NCI-H460 (cell line): ENCODE results near the gene PSMB3. TPM values are rescaled to one million over a fixed set of nuclear protein-coding genes. Genes with fewer than 3 reads are reported as not detected.
"Not testable (repeated sequence)": the region's sequence is repeated elsewhere in the genome, so short reads cannot be mapped to it uniquely, and the experiment has no call there.

Experiments used
- DNase-seq: peaks from one replicate; pipeline ENCODE4 v3.0.0-alpha.2; 2016; ENCODE audit warnings: low read depth; ENCODE audit errors: extremely low read depth
- total RNA-seq: library from RNA; depleted of rRNA; stranded (reverse); fragments of >200 nt; shearing (Covaris generic); gene quantifications from 2 replicates; pipeline ENCODE4 v1.2.3, GENCODE V29; 2014

The PSMB3 gene
- total RNA-seq, 1 experiment from 2014 or later: 232 TPM

DNA sequence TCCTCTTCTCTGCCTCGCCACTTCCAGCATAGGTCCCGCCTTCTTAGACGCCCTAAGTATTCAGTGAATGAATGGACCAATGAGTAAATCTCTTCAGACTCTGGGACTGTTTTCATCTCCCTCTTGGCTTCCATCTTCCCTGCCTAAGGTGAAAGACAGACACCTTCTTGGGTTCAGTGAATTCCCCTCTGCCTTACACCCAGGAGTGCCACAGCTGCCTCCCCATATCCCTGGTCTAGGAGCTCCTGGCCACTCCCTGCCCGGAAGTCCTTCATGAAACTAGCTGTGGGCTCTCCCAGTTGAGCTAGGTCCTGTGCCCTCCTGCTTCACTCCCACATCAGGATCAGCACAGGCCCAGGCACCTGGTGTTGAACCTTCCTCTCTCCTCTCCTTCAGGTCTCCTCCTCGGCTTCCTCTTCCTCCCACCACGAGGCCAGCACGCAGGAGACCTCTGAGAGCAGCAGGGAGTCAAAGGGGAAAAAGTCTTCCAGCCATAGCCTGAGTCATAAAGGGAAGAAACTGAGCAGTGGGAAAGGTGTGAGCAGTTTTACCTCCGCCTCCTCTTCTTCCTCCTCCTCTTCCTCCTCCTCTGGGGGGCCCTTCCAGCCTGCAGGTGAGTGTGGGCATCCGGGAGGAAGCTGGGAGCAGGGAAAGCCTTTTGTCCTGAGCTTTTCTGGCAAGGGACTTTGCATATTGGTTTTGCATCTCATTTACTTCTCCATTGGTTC lies 37.2 kb upstream of the PSMB3 start:
- no peak for DNase-seq

DNA sequence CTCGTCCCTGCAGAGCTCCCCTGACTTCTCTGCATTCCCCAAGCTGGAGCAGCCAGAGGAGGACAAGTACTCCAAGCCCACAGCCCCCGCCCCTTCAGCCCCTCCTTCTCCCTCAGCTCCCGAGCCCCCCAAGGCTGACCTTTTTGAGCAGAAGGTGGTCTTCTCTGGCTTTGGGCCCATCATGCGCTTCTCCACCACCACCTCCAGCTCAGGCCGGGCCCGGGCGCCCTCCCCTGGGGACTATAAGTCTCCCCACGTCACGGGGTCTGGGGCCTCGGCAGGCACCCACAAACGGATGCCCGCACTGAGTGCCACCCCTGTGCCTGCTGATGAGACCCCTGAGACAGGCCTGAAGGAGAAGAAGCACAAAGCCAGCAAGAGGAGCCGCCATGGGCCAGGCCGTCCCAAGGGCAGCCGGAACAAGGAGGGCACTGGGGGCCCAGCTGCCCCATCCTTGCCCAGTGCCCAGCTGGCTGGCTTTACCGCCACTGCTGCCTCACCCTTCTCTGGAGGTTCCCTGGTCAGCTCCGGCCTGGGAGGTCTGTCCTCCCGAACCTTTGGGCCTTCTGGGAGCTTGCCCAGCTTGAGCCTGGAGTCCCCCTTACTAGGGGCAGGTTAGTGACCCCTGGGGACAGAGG lies 36.1 kb upstream of the PSMB3 start:
- DNase-seq: no peak

DNA sequence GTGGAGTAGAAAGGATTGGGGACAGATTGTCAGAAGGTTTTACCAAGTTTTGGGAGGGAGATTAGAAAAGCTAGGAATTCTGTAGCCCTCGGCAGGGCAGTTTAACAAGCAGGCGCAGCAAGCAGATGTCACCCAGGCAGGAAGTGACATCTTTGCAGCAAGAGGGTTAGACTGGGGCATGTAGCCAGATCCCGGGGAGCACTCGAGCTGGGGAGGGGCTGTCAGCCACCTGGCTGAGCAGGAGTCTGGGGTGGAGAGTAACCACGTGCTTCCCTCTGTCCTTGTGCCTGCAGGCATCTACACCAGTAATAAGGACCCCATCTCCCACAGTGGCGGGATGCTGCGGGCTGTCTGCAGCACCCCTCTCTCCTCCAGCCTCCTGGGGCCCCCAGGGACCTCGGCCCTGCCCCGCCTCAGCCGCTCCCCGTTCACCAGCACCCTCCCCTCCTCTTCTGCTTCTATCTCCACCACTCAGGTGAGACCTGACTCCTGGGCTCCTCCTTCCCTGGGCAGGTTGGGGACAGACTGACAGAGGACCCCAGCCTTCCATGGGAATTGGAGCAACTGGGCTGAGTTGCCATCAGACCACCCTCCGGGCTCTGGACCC lies 35.3 kb upstream of the PSMB3 start:
- no peak for DNase-seq

DNA sequence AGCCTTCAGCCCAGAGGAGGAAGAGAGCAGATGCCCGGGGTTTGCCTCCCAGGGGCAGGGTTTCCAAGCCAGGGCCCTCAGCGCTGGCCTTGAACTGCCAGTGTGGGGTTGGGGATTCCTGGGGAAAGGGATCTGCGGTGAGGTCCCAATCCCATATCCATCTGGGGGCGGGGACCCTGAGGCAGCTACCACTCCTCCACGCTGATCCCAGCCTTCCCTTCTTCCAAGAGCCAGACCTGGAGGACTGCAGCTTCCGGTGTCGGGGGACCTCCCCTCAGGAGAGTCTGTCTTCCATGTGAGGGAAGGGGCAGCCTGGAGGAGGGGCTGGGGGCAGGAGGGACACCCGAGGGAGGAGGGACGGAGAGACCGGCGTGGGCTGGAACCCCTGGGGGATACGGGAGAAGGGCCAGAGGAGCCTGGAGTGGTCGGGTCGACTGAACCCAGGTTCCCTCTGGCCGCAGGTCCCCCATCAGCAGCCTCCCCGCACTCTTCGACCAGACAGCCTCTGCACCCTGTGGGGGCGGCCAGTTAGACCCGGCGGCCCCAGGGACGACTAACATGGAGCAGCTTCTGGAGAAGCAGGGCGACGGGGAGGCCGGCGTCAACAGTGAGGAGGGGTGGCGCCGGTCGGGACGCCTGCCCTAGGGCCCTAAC lies 33.1 kb upstream of the PSMB3 start:
- no peak for DNase-seq

DNA sequence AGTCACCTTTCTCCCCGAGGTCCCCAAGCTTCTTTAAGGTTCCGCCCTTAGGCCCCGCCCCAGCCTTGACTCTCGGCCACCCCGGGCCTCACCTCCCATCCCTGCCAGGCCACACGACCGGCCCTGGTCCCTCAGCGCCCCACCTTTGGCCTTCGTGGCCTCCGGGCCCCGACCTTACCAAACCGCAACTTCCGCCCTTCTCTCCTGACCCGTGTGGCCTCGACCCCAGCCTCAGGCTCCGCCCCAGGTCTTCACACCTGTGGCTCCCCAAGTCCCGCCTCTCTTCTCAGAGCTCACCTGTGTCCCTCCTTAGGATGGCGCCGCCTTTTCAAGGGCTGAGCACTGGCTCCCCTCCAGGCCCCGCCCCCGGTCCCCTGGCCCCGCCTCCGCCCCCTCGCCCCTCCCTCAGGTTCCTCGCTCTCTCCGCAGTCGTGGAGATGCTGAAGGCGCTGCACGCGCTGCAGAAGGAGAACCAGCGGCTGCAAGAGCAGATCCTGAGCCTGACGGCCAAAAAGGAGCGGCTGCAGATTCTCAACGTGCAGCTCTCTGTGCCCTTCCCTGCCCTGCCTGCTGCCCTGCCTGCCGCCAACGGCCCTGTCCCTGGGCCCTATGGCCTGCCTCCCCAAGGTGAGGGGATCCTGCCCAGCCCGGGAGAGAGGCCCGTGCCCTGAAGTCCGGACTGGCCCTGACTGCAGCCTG lies 32.4 kb upstream of the PSMB3 start:
- no peak for DNase-seq

DNA sequence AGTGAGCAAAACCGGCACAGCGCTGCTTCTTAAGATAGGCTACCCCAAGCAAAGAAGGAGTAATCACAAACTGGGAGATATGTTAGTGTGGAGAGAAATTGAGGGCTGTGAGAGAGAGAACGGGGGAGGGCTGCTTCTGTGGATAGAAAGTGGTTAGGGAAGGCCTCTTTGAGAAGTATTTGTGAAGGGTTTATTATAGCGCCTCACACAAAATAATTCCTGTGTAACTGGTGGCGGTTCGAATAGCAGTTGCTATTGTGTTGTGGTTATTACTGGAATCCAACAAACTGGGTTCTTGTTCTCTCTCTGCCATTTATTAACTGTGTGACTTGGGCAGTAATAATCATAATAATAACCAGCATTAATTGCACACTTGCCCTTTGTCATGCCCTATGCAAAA lies 31.6 kb upstream of the PSMB3 start:
- no peak for DNase-seq

DNA sequence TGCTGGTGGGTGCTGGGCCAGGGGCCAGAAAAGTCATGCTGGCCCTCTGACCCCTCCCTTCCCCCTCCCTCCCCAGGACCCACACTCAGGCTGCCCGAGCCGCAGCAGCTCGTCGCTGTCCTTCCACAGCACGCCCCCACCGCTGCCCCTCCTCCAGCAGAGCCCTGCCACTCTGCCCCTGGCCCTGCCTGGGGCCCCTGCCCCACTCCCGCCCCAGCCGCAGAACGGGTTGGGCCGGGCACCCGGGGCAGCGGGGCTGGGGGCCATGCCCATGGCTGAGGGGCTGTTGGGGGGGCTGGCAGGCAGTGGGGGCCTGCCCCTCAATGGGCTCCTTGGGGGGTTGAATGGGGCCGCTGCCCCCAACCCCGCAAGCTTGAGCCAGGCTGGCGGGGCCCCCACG lies 30.7 kb upstream of the PSMB3 start:
- DNase-seq: no peak

DNA sequence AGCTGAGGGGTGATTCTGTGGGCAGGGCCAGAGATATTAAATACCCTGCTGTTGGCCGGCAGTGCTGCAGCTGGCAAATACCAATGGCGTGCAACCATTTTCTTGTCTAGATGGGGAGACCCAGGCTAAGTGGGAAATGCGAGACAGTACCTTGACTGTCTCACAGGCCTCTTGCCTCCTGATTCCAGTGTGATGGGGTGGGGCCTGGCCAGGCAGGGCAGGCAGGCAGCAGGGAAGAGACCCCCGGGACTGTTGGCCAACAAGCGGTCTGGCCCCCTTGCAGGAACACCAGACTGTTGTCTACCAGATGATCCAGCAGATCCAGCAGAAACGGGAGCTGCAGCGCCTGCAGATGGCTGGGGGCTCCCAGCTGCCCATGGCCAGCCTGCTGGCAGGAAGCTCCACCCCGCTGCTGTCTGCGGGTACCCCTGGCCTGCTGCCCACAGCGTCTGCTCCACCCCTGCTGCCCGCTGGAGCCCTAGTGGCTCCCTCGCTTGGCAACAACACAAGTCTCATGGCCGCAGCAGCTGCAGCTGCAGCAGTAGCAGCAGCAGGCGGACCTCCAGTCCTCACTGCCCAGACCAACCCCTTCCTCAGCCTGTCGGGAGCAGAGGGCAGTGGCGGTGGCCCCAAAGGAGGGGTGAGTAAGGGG lies 28.1 kb upstream of the PSMB3 start:
- no peak for DNase-seq

DNA sequence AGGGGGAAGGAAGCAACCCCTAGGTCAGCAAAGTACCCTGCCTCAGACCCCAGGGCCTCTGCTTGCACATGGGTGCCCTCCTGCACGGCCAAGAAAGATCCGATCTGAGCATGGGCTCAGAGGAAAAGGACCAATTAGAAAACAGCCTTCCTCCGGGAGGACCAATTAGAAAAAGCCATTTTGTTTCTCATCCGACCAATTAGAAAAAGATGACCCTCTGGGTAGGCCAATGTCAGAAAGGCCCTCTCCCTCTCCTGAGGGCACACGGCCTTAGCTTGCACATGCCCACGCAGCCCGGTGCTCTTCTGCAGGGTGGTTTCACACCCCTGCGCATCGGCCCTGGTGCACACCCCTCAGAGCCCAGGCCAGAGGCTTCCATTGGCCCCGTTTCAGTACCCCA lies 27.5 kb upstream of the PSMB3 start:
- DNase-seq: no peak

DNA sequence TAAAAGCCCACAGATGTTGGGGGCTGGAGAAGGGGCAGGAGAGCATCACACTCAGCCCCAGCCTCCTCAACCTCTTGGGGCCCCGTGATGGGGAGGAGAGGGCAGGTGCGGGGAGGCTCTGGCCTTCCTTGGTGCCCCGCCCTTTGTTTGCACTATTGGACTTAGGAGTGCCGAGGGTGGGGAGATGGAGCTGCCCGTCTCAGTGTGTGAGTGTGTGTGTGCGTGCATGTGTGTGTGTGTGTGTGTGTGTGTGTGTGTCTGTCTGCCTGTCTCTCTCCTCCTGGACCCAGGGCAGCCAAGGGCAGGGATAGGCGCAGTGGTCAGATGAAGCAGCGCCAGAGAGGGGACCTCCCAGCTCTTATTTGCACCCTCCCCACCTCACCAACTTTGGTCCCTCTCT lies 26.4 kb upstream of the PSMB3 start:
- not testable (repeated sequence) for DNase-seq

DNA sequence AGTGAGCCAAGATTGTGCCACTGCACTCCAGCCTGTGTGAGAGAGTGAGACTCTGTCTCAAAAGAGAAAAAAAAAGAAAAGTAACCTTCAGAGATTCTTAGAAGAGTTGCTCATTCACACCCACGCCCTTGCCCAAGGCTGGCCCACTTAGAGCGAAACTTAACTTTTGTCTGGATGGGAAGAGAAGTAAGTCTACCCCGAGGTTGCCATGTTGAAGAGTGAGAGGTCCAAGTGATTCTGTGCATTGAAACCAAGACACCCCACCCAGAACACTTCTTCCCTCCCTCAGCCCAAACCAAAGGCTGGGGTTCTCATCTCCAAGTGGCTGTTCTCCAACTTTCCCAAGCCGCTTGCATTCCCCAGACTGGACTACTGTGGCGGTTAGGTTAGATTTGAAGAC lies 24.8 kb upstream of the PSMB3 start:
- no peak for DNase-seq

DNA sequence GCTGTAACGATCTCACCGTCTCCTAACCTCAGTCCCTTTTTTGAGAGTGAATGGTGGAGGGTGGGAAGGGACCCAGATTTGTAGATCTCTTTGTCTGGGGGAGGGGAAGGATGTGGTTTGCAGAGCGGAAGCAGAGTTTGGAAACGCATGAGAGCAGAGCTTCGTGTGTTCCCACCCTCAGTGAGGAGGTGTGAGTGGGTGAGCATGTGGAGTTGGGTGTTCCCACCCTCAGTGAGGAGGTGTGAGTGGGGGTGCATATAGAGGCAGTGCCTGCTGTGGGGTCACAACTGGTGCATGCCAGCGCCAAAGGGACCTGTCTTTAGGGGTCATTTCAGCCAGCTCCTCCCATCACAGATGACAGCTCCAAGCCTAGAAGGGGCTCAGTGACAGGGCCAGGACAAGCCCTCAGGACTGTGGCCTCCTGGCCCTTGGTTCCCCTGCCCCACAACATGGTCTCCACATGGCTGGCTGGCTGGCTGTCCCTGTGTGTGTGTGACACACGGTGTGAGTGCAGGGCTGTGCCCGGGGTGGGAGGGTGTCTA lies 24.2 kb upstream of the PSMB3 start:
- no peak for DNase-seq

DNA sequence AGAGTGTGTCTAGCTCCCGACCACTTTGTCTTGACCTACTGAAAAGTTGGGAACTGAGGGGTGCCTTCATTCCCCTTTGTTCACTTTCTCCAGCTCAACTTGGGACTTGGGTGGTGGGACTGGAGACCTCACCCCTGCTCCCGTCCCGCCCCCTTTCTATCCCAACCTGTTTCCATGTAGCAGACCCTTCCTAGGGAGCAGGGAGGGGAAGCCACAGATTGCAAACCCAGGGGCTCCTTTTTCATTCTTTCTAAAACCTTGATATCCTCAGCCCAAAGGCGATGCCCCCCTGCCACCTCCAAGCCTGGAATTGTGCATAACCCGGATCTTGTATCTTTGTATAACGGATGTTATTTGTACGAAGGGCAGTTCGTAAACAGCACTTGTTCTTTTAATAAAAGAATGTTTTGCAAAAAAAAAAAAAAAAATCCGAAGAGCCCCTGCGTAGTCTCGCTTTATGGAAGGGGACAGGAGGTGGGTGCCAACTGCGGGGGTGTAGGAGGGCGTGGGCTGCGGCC lies 23.1 kb upstream of the PSMB3 start:
- no peak for DNase-seq

DNA sequence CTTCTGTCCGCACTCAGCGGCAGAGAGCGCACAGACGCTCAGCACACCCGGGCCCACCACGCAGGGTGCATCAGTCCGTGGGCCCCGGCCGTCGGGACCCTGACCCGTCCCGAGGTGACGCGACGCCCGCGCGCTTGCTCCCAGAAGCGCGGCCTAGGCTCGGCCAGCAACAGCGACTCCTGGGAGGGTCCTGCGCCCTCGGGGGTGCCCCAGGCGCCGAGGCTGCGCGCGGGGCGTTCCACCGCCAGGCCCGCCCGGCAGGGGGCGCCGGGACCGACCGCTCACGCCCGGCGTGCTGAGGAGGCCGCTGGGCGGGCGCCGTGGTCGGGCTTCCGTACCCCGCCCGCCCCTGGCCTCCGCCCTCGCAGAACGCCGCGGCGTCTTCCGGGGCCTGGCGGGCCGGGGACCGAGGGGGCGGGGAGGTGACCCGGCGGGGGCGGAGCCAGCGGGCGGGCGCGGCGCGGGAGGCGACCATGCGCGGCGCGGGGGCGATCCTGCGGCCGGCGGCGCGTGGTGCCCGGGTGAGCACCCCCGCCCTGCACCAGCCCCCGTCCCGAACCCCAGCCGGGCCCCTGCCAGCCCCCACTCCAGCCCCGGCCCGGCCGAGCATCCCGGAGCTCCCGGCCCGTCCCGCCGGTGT lies 22.5 kb upstream of the PSMB3 start, which contains the start of gene CISD3:
Gene CISD3 (plus strand): TSS at position 456 of the 640 bp plus-strand sequence. CDS start 18 bp downstream, at position 474.
- DNase-seq: peak; percentile 85

DNA sequence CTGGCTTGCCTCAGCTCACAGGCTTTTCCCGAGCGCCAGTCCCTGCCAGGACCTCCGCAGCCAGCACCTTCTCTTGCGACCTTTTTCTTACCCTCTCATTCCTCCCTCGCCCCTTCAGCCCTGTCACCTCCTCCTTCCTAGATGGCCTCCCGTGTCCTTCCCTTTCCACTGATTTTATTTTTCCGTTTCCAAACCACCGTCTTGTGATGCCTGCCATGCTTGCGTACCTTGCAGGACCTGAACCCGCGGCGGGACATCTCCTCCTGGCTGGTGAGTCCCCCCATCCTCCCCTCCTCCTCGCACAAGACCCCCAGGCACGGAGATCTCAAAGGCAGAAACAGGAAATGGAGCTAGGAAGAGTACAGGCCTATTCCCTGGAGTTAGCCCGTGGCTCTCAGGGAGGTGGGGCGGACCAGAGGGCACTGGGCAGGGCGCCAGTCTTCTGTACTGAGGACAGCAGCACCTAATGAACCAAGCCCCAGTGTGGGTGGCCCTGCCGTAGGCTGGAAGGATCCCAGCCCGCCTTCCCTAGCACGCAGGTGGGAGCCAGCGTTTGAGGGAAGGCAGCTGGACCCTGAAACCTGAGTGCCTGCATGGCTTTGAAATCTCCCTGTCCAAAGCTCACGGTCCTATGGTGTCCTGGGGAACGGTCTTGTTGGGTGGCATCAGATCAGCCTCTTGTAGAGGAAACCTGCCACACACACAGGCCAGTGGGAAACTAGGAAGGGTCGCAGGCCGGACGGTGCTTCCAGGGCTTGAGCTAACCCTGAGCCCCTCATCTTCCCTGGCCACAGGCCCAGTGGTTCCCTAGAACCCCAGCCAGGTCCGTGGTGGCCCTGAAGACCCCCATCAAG lies 21.8 kb upstream of the PSMB3 start:
- no peak for DNase-seq

DNA sequence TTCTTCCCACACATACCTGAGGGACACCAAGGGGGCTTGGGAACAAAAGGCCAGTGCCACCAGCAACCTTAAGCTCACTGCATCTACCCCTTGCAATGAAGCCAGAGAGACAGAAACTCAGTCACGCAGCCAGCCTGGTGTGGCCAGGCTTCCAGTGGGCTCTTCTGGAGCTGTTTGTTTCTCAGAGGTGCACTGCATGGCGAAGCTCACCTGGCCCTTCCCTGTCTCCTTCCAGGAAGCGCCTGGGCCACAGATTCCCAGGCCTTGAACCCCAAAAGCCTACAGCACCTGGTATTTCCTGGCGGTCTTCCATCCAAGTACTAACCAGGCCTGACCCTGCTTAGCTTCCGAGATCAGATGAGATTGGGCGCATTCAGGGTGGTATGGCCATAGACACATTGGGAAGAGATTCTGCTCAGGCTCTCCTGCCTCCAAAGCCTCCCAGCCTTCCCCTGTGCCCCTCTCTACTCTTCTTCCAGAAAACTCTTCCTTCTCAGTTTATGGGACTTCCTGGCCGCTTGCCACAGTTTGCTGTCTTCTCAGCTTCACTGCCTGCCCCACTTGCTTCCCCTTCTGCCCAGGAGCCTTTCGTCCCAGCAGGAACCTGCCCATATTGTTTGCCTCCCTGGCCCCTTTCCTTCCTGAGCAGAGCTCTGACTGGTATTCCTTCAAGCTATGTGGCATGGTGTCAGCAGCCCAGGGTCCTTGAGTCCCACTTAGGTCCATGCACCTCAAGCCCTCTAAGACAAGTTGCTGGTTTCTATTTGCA lies 20.8 kb upstream of the PSMB3 start:
- no peak for DNase-seq

DNA sequence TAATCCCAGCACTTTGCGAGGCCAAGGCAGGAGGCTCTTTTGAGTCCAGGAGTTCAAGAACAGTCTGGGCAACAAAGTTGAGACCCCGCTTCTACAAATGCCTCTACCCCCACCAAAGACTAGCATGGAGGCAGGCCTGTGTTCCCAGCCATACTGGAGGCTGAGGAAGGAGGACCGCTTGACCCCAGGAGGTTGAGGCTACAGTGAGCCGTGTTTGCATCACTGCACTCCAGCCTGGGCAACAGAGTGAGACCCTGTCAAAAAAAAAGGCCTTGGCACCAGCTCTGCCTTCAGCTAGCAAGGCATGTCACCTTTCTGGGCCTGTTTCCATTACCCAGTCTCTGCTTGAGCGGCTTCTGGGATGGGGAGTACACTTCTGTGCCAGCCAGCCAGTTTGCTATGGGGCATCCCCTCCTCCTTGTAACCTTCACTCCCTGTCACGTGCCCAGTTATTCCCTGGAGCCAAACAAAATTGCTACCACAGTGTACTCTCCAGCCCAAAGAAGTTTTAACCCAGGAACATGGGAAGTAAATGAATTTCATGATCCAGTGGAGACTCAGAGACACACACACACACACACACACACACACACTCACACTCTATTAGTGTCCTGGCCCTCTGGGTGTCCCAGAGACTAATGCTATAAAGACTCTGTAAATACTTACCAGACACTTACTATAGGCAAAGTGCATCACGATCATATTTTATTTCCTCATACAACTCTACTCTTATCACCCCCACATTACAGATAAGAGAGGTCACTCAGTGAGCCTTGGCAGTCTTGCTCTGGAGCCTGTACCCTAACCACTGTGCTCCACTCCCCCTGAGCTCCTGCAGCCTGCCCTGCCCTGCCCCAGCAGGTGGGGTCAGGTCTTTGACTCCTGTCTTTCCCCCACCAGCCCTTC lies 19.9 kb upstream of the PSMB3 start:
- no peak for DNase-seq
